ACHN (cell line): Measurements from ENCODE around the gene SLCO4A1.

Experiments used
- DNase-seq: peaks from one replicate; pipeline ENCODE4 v3.0.0-alpha.2; 2015
- in situ Hi-C: cut with HindIII; loops from 2 replicates; pipeline ENCODE4 v1.10.0; 2017; ENCODE audit warnings: low sequenced_read_pairs, low pct_ligation_motif_present, low pct_unique_long_range_greater_than_20kb

Gene SLCO4A1

GRCh38 chr20:62688083-62688482 is 45.8 kb downstream of the SLCO4A1 start:
- in situ Hi-C loops = no loop called here

GRCh38 chr20:62688855-62689460 is 46.7 kb downstream of the SLCO4A1 start:
- DNase-seq = no peak
- in situ Hi-C loops = no loop called here

More at GRCh38 chr20:62688083-62688482, 45.8 kb downstream of the SLCO4A1 start:
- no peak for DNase-seq

GRCh38 chr20:62689861-62690260 is 47.6 kb downstream of the SLCO4A1 start:
- in situ Hi-C loops = no loop called here
- no peak for DNase-seq

GRCh38 chr20:62690261-62690820 is 48.0 kb downstream of the SLCO4A1 start:
- DNase-seq = no peak
- in situ Hi-C loops = no loop called here

- no peak for DNase-seq
- in situ Hi-C loops = no loop called here
These were observed 49.2 kb downstream of the SLCO4A1 start for GRCh38 chr20:62691487-62691886.

GRCh38 chr20:62692176-62692575 is 49.9 kb downstream of the SLCO4A1 start:
- in situ Hi-C loops = no loop called here

GRCh38 chr20:62692801-62693523 is 50.7 kb downstream of the SLCO4A1 start:
- no peak for DNase-seq
- in situ Hi-C loops = no loop called here

More at GRCh38 chr20:62692176-62692575, 49.9 kb downstream of the SLCO4A1 start:
- no peak for DNase-seq

- in situ Hi-C loops = no loop called here
- no peak for DNase-seq
These were observed 51.2 kb downstream of the SLCO4A1 start for GRCh38 chr20:62693524-62693922.

GRCh38 chr20:62694106-62694505 is 51.8 kb downstream of the SLCO4A1 start:
- no peak for DNase-seq
- in situ Hi-C loops = no loop called here

GRCh38 chr20:62694868-62695267 is 52.6 kb downstream of the SLCO4A1 start:
- no peak for DNase-seq
- in situ Hi-C loops = no loop called here

- in situ Hi-C loops = no loop called here
- no peak for DNase-seq
These were observed 53.4 kb downstream of the SLCO4A1 start for GRCh38 chr20:62695448-62696414.

- DNase-seq = no peak
These were observed 54.2 kb downstream of the SLCO4A1 start for GRCh38 chr20:62696434-62696957.

GRCh38 chr20:62696989-62697388 is 54.7 kb downstream of the SLCO4A1 start:
- no peak for DNase-seq
- in situ Hi-C loops = no loop called here

More at GRCh38 chr20:62696434-62696957, 54.2 kb downstream of the SLCO4A1 start:
- in situ Hi-C loops = no loop called here

- in situ Hi-C loops = no loop called here
- DNase-seq = no peak
These were observed 55.2 kb downstream of the SLCO4A1 start for GRCh38 chr20:62697468-62697912.

- in situ Hi-C loops = no loop called here
- no peak for DNase-seq
These were observed 55.9 kb downstream of the SLCO4A1 start for GRCh38 chr20:62698231-62698630.

- in situ Hi-C loops = no loop called here
- no peak for DNase-seq
These were observed 57.0 kb downstream of the SLCO4A1 start for GRCh38 chr20:62699296-62699695.

- no peak for DNase-seq
- in situ Hi-C loops = no loop called here
These were observed 57.4 kb downstream of the SLCO4A1 start for GRCh38 chr20:62699741-62700140.

GRCh38 chr20:62700261-62700930 is 58.1 kb downstream of the SLCO4A1 start:
- no peak for DNase-seq
- in situ Hi-C loops = no loop called here
